ENCODE data around the gene KRTAP5-6.

DNA sequence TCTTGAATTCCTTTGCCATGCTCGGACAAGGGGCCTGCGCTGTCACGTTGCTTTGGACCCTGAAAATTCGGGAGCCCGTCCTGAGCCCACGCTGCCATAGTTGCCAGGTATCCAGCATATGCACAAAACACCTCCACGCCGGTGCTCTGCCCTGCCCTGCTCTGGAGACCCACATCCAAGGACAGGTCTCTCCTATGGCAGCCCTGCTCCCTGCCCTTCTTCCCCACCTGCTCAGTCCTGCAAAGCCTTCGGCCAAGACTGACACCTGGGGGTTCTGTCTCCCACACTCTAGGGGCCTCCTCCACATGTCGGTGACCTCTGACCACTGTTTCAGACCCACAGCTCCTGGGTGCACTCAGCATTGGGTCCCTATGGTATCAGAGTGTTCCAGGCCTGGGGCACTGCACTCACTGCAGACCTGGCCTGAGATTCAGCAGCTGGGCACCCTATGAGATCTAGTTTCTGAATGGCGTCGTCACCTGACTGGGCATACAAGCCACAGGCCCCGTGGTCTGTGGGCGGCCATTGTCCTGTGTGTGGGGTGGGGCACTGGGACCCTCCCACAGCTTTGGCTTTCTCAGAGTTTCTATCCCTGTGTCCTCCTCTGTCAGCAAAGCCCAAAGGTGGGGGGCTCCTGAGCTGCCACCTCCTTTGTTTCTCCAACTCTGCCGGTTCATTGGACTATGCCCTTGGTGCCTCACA, 2.0 kb upstream of the KRTAP5-6 start:
- TF ChIP-seq CREB1 (IDR thresholded peaks at IDR 0.05; ENCODE audit: low read depth) (no peak), EGR1 (IDR thresholded peaks at IDR 0.05) (no peak), TEAD4 (IDR thresholded peaks at IDR 0.05) (no peak), RAD21 (IDR thresholded peaks at IDR 0.05; ENCODE audit: low read depth) (no peak)
- TF ChIP-seq, protein P1, sequence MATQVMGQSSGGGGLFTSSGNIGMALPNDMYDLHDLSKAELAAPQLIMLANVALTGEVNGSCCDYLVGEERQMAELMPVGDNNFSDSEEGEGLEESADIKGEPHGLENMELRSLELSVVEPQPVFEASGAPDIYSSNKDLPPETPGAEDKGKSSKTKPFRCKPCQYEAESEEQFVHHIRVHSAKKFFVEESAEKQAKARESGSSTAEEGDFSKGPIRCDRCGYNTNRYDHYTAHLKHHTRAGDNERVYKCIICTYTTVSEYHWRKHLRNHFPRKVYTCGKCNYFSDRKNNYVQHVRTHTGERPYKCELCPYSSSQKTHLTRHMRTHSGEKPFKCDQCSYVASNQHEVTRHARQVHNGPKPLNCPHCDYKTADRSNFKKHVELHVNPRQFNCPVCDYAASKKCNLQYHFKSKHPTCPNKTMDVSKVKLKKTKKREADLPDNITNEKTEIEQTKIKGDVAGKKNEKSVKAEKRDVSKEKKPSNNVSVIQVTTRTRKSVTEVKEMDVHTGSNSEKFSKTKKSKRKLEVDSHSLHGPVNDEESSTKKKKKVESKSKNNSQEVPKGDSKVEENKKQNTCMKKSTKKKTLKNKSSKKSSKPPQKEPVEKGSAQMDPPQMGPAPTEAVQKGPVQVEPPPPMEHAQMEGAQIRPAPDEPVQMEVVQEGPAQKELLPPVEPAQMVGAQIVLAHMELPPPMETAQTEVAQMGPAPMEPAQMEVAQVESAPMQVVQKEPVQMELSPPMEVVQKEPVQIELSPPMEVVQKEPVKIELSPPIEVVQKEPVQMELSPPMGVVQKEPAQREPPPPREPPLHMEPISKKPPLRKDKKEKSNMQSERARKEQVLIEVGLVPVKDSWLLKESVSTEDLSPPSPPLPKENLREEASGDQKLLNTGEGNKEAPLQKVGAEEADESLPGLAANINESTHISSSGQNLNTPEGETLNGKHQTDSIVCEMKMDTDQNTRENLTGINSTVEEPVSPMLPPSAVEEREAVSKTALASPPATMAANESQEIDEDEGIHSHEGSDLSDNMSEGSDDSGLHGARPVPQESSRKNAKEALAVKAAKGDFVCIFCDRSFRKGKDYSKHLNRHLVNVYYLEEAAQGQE (IDR thresholded peaks at IDR 0.05; ENCODE audit: low read depth) = no peak
